HepG2 (cell line): ENCODE measurements around the gene JMY. TPM values are rescaled to one million over a fixed set of nuclear protein-coding genes. Genes with fewer than 3 reads are reported as not detected.

Experiments
- ATAC-seq: fragments of 200-7000 bp; cut with Tn5 transposase; 3 replicates; pipeline ENCODE4 v1.9.1; 2020; ENCODE audit warnings: mild to moderate bottlenecking, moderate library complexity
- BruUV-seq: library from RNA; stranded (reverse); fragments of 400-500 nt; replicated peaks from 2 replicates; lab custom pipeline; 2021; lab: Mats Ljungman, UMichigan
- CTCF ChIA-PET: fragments of 300-600 bp; formaldehyde crosslinking; extraction: SDS; loops from one replicate; lab custom pipeline; 2021; ENCODE audit warnings: low total read pairs, inconsistent platforms, low intra/inter-chr PET ratio; lab: Yijun Ruan, JAX
- POLR2A ChIA-PET: fragments of 350-600 bp; sonication (Branson Sonifier 250); formaldehyde crosslinking; loops from one replicate; lab custom pipeline; 2020; ENCODE audit warnings: antibody characterized with exemption, inconsistent platforms; lab: Yijun Ruan, JAX
- DNase-seq: peaks from one replicate; pipeline ENCODE4 v3.0.0-alpha.2; 2015; ENCODE audit warnings: low spot score
- FAIRE-seq: peaks from 3 replicates; lab custom pipeline; 2011; peaks lifted over from hg19 to GRCh38; lab: Jason Lieb, UNC
- H2AFZ ChIP-seq: one replicate; pipeline ENCODE4 v1.6.1; 2011; ENCODE audit warnings: low read length, inconsistent platforms
- H3K27ac ChIP-seq: fragments of 300-600 bp; 3 replicates; pipeline ENCODE4 v1.8.0; 2011; ENCODE audit warnings: mixed run types, mild to moderate bottlenecking, mixed read lengths, low read length, inconsistent platforms; ENCODE audit not compliant: insufficient read depth; ENCODE audit errors: extremely low read length
- H3K27me3 ChIP-seq, 2 experiments: fragments of 200-600 bp in 1 of 2; 2 replicates in 1 of 2; 3 replicates in 1 of 2; pipeline versions ENCODE4 v1.6.0 to v1.8.0; 2011; ENCODE audit warnings: low read length in 2 of 2, mild to moderate bottlenecking in 2 of 2, moderate library complexity in 2 of 2, inconsistent platforms in 1 of 2; ENCODE audit not compliant: insufficient read depth in 2 of 2, control insufficient read depth in 1 of 2
- H3K36me3 ChIP-seq, 2 experiments: fragments of 200-600 bp in 1 of 2; replicated peaks in 1 of 2; 2 replicates in 1 of 2; 3 replicates in 1 of 2; pipeline versions ENCODE4 v1.5.1 to v1.8.0; 2011; ENCODE audit warnings: low read length in 2 of 2, inconsistent platforms in 1 of 2; ENCODE audit not compliant: insufficient read depth in 2 of 2, control insufficient read depth in 1 of 2
- H3K4me1 ChIP-seq: 2 replicates; pipeline ENCODE4 v1.5.1; 2012; ENCODE audit warnings: low read length, inconsistent platforms; ENCODE audit not compliant: insufficient read depth
- H3K4me2 ChIP-seq: 2 replicates; pipeline ENCODE4 v1.6.0; 2011; ENCODE audit warnings: low read depth, low read length, inconsistent platforms
- H3K4me3 ChIP-seq, 3 experiments: fragments of 200-600 bp in 1 of 3; sonication (generic), shearing (Covaris generic) in 1 of 3; replicated peaks in 1 of 3; 2 replicates each; pipeline ENCODE4 v1.5.1; 2011 to 2016; ENCODE audit warnings: low read length in 3 of 3, inconsistent platforms in 2 of 3, low read depth in 2 of 3, mild to moderate bottlenecking in 2 of 3, control low read depth in 1 of 3, mixed read lengths in 1 of 3; ENCODE audit not compliant: insufficient read depth in 1 of 3
- H3K79me2 ChIP-seq: one replicate; pipeline ENCODE4 v1.6.1; 2011; ENCODE audit warnings: low read length, inconsistent platforms; ENCODE audit not compliant: insufficient read depth
- H3K9ac ChIP-seq: 2 replicates; pipeline ENCODE4 v1.6.0; 2011; ENCODE audit warnings: mild to moderate bottlenecking, low read depth, low read length, inconsistent platforms; ENCODE audit not compliant: insufficient read depth
- H3K9me3 ChIP-seq: 2 replicates; pipeline ENCODE4 v1.5.1; 2012; ENCODE audit warnings: mild to moderate bottlenecking, low read length
- H4K20me1 ChIP-seq: 2 replicates; pipeline ENCODE4 v1.6.0; 2011; ENCODE audit warnings: inconsistent platforms, mild to moderate bottlenecking, low read length, moderate library complexity; ENCODE audit not compliant: insufficient read depth
- ELK4 ChIP-seq: sonication (generic); formaldehyde crosslinking; IDR thresholded peaks from 2 replicates; pipeline ENCODE4 v1.9.0; 2021; ENCODE audit warnings: missing genetic modification reagents, borderline replicate concordance
- KLF11 ChIP-seq: IDR thresholded peaks from 2 replicates; pipeline ENCODE4 v1.6.1; 2016; ENCODE audit warnings: missing compliant biosample characterization
- PCBP2 ChIP-seq: fragments of 200-400 bp; formaldehyde crosslinking; optimal IDR thresholded peaks from 2 replicates; pipeline ENCODE3; 2018; ENCODE audit warnings: low read length, low read depth; ENCODE audit not compliant: poor library complexity, severe bottlenecking
- PRMT3 ChIP-seq: sonication (generic); formaldehyde crosslinking; IDR thresholded peaks from 2 replicates; pipeline ENCODE4 v1.8.1; 2022; ENCODE audit warnings: low read depth, mild to moderate bottlenecking, moderate library complexity, missing genetic modification reagents, borderline replicate concordance
- SMAD9 ChIP-seq: sonication (generic); formaldehyde crosslinking; IDR thresholded peaks from 2 replicates; pipeline ENCODE4 v1.5.1; 2020; ENCODE audit warnings: mild to moderate bottlenecking, missing genetic modification reagents
- THAP11 ChIP-seq: IDR thresholded peaks from 2 replicates; pipeline ENCODE4 v1.6.1; 2016; ENCODE audit warnings: missing biosample characterization, missing genetic modification reagents
- TRIM22 ChIP-seq: fragments of 450-650 bp; IDR thresholded peaks from 2 replicates; pipeline ENCODE4 v1.6.1; 2017
- XRCC5 ChIP-seq: fragments of 200-400 bp; formaldehyde crosslinking; optimal IDR thresholded peaks from 2 replicates; pipeline ENCODE3; 2017; ENCODE audit warnings: mild to moderate bottlenecking, low read length
- ZFP90 ChIP-seq: sonication (generic); formaldehyde crosslinking; IDR thresholded peaks from 2 replicates; pipeline ENCODE4 v1.8.0; 2022; ENCODE audit warnings: missing genetic modification reagents, mild to moderate bottlenecking, inconsistent platforms, borderline replicate concordance
- ZNF232 ChIP-seq: sonication (generic); formaldehyde crosslinking; IDR thresholded peaks from 2 replicates; pipeline ENCODE4 v1.4.0; 2020; ENCODE audit warnings: missing genetic modification reagents, borderline replicate concordance
- ZNF441 ChIP-seq: sonication (generic); formaldehyde crosslinking; IDR thresholded peaks from 2 replicates; pipeline ENCODE4 v1.7.0; 2021; ENCODE audit warnings: missing genetic modification reagents, borderline replicate concordance
- ZNF737 ChIP-seq: sonication (generic); formaldehyde crosslinking; IDR thresholded peaks from 2 replicates; pipeline ENCODE4 v1.5.0; 2020; ENCODE audit warnings: missing genetic modification reagents, mild to moderate bottlenecking, borderline replicate concordance
- ZSCAN30 ChIP-seq: sonication (generic); formaldehyde crosslinking; IDR thresholded peaks from 2 replicates; pipeline ENCODE4 v1.5.0; 2020; ENCODE audit warnings: mild to moderate bottlenecking, missing genetic modification reagents
- WGBS: methylation state at CpG from one replicate; pipeline ENCODE4 v1.1.6; 2017; ENCODE audit warnings: low lambda C conversion rate; 5-methylcytosine and 5-hydroxymethylcytosine counted together
- in situ Hi-C: cut with HindIII; loops from 2 replicates; pipeline ENCODE4 v1.10.0; 2017; ENCODE audit warnings: low pct_unique_long_range_greater_than_20kb; ENCODE audit not compliant: extremely low pct_ligation_motif_present
- intact Hi-C: fragments of 100-400 bp; cut with micrococcal nuclease; formaldehyde crosslinking; loops from one replicate; pipeline ENCODE4 v1.10.0; 2022; ENCODE audit not compliant: unreplicated experiment
- polyA plus RNA-seq, 8 experiments: library from polyadenylated mRNA; depleted of rRNA in 3 of 8; stranded (reverse) in 7 of 8; unstranded in 1 of 8; fragments of >200 nt; fragmentation: Illumina TruSeq in 4 of 8; extraction: Trizol in 4 of 8; gene quantifications; 2 replicates each; pipeline versions ENCODE4 v1.2.1 to v1.2.3, GENCODE V29; 2011 to 2016; ENCODE audit warnings: low read depth in 4 of 8, missing spikeins in 1 of 8, mixed read lengths in 1 of 8; ENCODE audit not compliant: insufficient read depth in 1 of 8
- small RNA-seq, 3 experiments: library from RNA; depleted of rRNA; stranded (forward); fragments of <200 nt; gene quantifications; one replicate each; pipeline ENCODE3, GENCODE V24; 2012; ENCODE audit warnings: low read depth in 2 of 3, low replicate concordance in 1 of 3; ENCODE audit not compliant: insufficient read length in 3 of 3, insufficient read depth in 2 of 3
- total RNA-seq, 5 experiments: library from RNA; depleted of rRNA; stranded (reverse); fragments of >200 nt; fragmentation: Illumina TruSeq; extraction: Trizol; gene quantifications; 2 replicates each; pipeline ENCODE4 v1.2.3, GENCODE V29; 2016; ENCODE audit warnings: low read depth in 1 of 5

JMY gene
- total and polyA plus RNA-seq, 2 of the 13 experiments (the other 11 are each of a cell fraction or from before 2014, with no cell fraction given): 4.0 to 4.2 TPM

- 37% methylated on average over 1 of the region's 1 CpG for WGBS
- no peaks in the 10 kb centered on the region for H3K9me3 ChIP-seq
- H4K20me1 ChIP-seq: no peaks in the 10 kb centered on the region
- no peaks in the 10 kb centered on the region for H3K36me3 ChIP-seq
- H3K27me3 ChIP-seq: no peaks in the 10 kb centered on the region; a peak in 1 of 5 replicates
- no peaks in the 10 kb centered on the region for H3K4me1 ChIP-seq
- H3K9ac ChIP-seq: no peak overlapping the region
- H3K79me2 ChIP-seq: no peaks in the 10 kb centered on the region
- no peak overlapping the region for H2AFZ ChIP-seq
- intact Hi-C loops (no loop called here), in situ Hi-C loops (no loop called here)
- FAIRE-seq (no peak), DNase-seq (no peak), ATAC-seq (no peak)
- H3K4me3 ChIP-seq: no peak overlapping the region
- CTCF ChIA-PET: no interaction called here
- BruUV-seq: no TSS peak
- no peak overlapping the region for H3K27ac ChIP-seq
- no peak overlapping the region for H3K4me2 ChIP-seq
- TF ChIP-seq ZNF232 (CRISPR knock-in tag): no peak
- no peak for TF ChIP-seq ELK4 (CRISPR knock-in tag)
- TF ChIP-seq ZSCAN30: no peak
- TF ChIP-seq ZNF441 (CRISPR knock-in tag): no peak
- no peak for TF ChIP-seq PCBP2
- TF ChIP-seq KLF11 (CRISPR knock-in tag): no peak
- no peak for TF ChIP-seq XRCC5
- TF ChIP-seq SMAD9: no peak
- no peak for TF ChIP-seq THAP11 (CRISPR knock-in tag)
- no peak for TF ChIP-seq TRIM22
- no peak for TF ChIP-seq PRMT3
- no peak for TF ChIP-seq ZNF737 (CRISPR knock-in tag)
- no peak for TF ChIP-seq ZFP90 (CRISPR knock-in tag)
- TF ChIP-seq, all 625 proteins: peak for 0
- POLR2A ChIA-PET: no interaction called here
Measured at GRCh38 chr5:79357398-79357797, 121.5 kb downstream of the JMY start.

Small RNA genes within 50 kb of the gene (small RNA-seq; reads per million reads assigned to genes)
- 0 reads per million in 3 experiments for gene AC016559.1
- 0 reads per million in 3 experiments for gene RF00425

Other genes with a start within 250 kb of the JMY start
- gene DMGDH, start 166.5 kb upstream of the JMY start, total RNA-seq (2016; rRNA removed; fragmentation: Illumina TruSeq; extraction: Trizol): 4.6 and 7.9 TPM in 2 replicates
- 3.2 and 3.6 TPM in 2 replicates for gene DMGDH, start 166.5 kb upstream of the JMY start, polyA plus RNA-seq (2011; rRNA removed)
- 18.8 and 24.1 TPM in 2 replicates for gene BHMT2, start 166.4 kb upstream of the JMY start, total RNA-seq (2016; rRNA removed; fragmentation: Illumina TruSeq; extraction: Trizol)
- 11.4 and 13.8 TPM in 2 replicates for gene BHMT2, start 166.4 kb upstream of the JMY start, polyA plus RNA-seq (2011; rRNA removed)
- gene BHMT, start 124.3 kb upstream of the JMY start, total RNA-seq (2016; rRNA removed; fragmentation: Illumina TruSeq; extraction: Trizol): 6.4 and 10.9 TPM in 2 replicates
- 0.40 and 0.63 TPM in 2 replicates for gene BHMT, start 124.3 kb upstream of the JMY start, polyA plus RNA-seq (2011; rRNA removed)